ENCODE results near the gene TMEM140. TPM values are rescaled to one million over a fixed set of nuclear protein-coding genes. Genes with fewer than 3 reads are reported as not detected.

The TMEM140 gene
- total RNA-seq, 1 donor from 2014 or later = not detected

DNA sequence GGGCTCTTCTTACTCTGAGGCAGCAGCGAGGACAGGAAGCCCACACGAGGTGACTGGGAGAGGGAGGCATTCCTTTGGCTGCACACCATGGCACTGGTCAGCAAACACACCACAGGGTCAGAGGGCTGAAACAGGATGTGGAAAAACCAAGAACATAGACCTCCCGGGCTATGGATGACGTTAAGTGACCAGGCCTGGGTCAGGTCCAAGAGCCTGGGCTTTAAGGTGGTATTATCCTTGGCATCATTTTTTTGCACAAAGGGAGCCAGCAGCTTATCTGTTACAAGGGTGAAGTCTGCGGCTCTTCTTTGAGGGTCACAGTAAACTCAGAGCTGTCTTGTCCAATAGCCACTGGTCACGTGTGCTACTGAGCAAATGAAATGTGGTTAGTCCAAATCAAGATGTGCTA is 56.5 kb downstream of the TMEM140 start:
- no peak overlapping the region for H3K4me3 Mint-ChIP-seq (ENCODE audit: unreplicated experiment)
- peaks cover 9% of the 10 kb centered on the region for H3K36me3 Mint-ChIP-seq (ENCODE audit: low read depth)
- H3K9me3 Mint-ChIP-seq (ENCODE audit: low read depth) = no peaks in the 10 kb centered on the region
- TF ChIP-seq CTCF (IDR thresholded peaks at IDR 0.05) = no peak
- H3K4me1 Mint-ChIP-seq (ENCODE audit: low read depth) = peaks cover 10% of the 10 kb centered on the region
- H3K27ac Mint-ChIP-seq (ENCODE audit: unreplicated experiment) = no peak overlapping the region
- no peaks in the 10 kb centered on the region for H3K27me3 Mint-ChIP-seq (ENCODE audit: low read depth)
- DNase-seq (ENCODE audit: low spot score) = no peak

- Mint-ChIP-seq H3K27ac (ENCODE audit: unreplicated experiment) (no peak overlapping the region), H3K27me3 (ENCODE audit: low read depth) (no peaks in the 10 kb centered on the region), H3K36me3 (ENCODE audit: low read depth) (peaks cover 9% of the 10 kb centered on the region), H3K4me1 (ENCODE audit: low read depth) (peaks cover 10% of the 10 kb centered on the region), H3K4me3 (ENCODE audit: unreplicated experiment) (no peak overlapping the region), H3K9me3 (ENCODE audit: low read depth) (no peaks in the 10 kb centered on the region)
- TF ChIP-seq CTCF (IDR thresholded peaks at IDR 0.05) = no peak
- no peak for DNase-seq (ENCODE audit: low spot score)
Observed at GRCh38 chr7:135204876-135205275, 57.0 kb downstream of the TMEM140 start.

- Mint-ChIP-seq H3K9me3 (ENCODE audit: low read depth) (no peaks in the 10 kb centered on the region), H3K27ac (ENCODE audit: unreplicated experiment) (no peak overlapping the region), H3K36me3 (ENCODE audit: low read depth) (peaks cover 9% of the 10 kb centered on the region), H3K27me3 (ENCODE audit: low read depth) (no peaks in the 10 kb centered on the region), H3K4me3 (ENCODE audit: unreplicated experiment) (no peak overlapping the region), H3K4me1 (ENCODE audit: low read depth) (peaks cover 17% of the 10 kb centered on the region)
- TF ChIP-seq CTCF (IDR thresholded peaks at IDR 0.05) = no peak
- DNase-seq (ENCODE audit: low spot score) = no peak
Observed at GRCh38 chr7:135205850-135206249, 58.0 kb downstream of the TMEM140 start.

- no peak for DNase-seq (ENCODE audit: low spot score)
- Mint-ChIP-seq H3K4me1 (ENCODE audit: low read depth) (peaks cover 19% of the 10 kb centered on the region), H3K27ac (ENCODE audit: unreplicated experiment) (no peak overlapping the region), H3K9me3 (ENCODE audit: low read depth) (no peaks in the 10 kb centered on the region), H3K36me3 (ENCODE audit: low read depth) (peaks cover 9% of the 10 kb centered on the region), H3K27me3 (ENCODE audit: low read depth) (no peaks in the 10 kb centered on the region), H3K4me3 (ENCODE audit: unreplicated experiment) (no peak overlapping the region)
- TF ChIP-seq CTCF (IDR thresholded peaks at IDR 0.05) = no peak
Observed at GRCh38 chr7:135206941-135207391, 59.1 kb downstream of the TMEM140 start.

DNA sequence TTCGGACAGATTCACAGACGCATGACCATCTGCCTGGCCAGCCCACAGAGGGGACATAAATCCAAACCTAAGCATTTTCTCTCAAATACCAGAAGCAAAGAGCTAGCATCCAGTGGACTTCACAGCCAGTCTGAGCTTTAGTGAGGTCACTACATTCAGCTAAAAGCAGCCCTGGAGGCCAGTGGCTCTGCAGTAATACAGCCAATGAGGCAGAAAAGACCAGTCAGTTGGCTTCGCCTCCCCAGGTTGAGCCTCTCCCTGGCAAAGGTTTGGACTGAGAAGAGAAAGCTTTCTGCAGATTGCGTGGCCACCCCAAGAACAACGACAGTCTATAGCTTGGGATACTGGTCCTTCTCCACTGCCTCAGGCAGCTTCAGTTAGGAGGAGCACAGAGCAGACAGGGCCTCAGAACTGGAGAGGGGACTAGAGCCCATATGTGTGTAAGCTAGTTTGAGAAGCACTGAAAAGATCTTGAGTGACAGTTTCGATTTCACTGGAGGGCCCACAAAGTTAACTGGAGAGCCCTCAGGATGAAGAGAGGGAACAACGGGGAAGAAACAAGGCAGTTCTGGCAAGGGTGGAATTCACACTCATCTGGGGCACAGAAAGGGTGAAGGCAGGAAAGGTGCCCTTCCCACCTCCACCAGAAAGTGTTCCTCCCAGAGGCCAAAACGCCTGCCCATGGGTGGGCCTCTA is 59.7 kb downstream of the TMEM140 start:
- no peak overlapping the region for H3K27ac Mint-ChIP-seq (ENCODE audit: unreplicated experiment)
- H3K4me1 Mint-ChIP-seq (ENCODE audit: low read depth) = peaks cover 20% of the 10 kb centered on the region

More for the DNA sequence above, 59.7 kb downstream of the TMEM140 start:
- no peak for DNase-seq (ENCODE audit: low spot score)
- Mint-ChIP-seq H3K9me3 (ENCODE audit: low read depth) (no peaks in the 10 kb centered on the region), H3K4me3 (ENCODE audit: unreplicated experiment) (no peak overlapping the region), H3K27me3 (ENCODE audit: low read depth) (no peaks in the 10 kb centered on the region), H3K36me3 (ENCODE audit: low read depth) (peaks cover 9% of the 10 kb centered on the region)
- no peak for TF ChIP-seq CTCF (IDR thresholded peaks at IDR 0.05)

Data from chondrocyte (in vitro differentiated cells).